ENCODE measurements around the gene CDHR1. TPM values are rescaled to one million over a fixed set of nuclear protein-coding genes. Genes with fewer than 3 reads are reported as not detected.

Gene CDHR1
- total RNA-seq, 1 experiment from 2014 or later = not detected

- no peak overlapping the region for H3K27ac ChIP-seq (ENCODE audit: low read length)
- no peaks in the 10 kb centered on the region for H3K36me3 ChIP-seq (ENCODE audit: insufficient read depth, low read length)
- H3K79me2 ChIP-seq (ENCODE audit: low read length) = no peaks in the 10 kb centered on the region
- no peak overlapping the region for H2AFZ ChIP-seq (ENCODE audit: low read length)
- no peaks in the 10 kb centered on the region for H3K4me1 ChIP-seq (ENCODE audit: low read length)
- no peak overlapping the region for H3K4me2 ChIP-seq (ENCODE audit: low read depth, low read length, poor library complexity, severe bottlenecking)
- DNase-seq = no peak
- H3K9me3 ChIP-seq (ENCODE audit: low read length) = no peaks in the 10 kb centered on the region
- H3K27me3 ChIP-seq (ENCODE audit: low read length) = no peaks in the 10 kb centered on the region
- no peak overlapping the region for H3K9ac ChIP-seq (ENCODE audit: low read length)
- H4K20me1 ChIP-seq (ENCODE audit: insufficient read depth, low read depth, low read length) = no peaks in the 10 kb centered on the region
- H3K4me3 ChIP-seq (ENCODE audit: low read length) = no peak overlapping the region
- no peaks in the 10 kb centered on the region for H3K9me2 ChIP-seq (replicated peaks; ENCODE audit: insufficient read depth, low read length)
Measured at GRCh38 chr10:84217746-84218145, 23.4 kb downstream of the CDHR1 start.

- Histone ChIP-seq H3K27ac (ENCODE audit: low read length) (no peak overlapping the region), H4K20me1 (ENCODE audit: insufficient read depth, low read depth, low read length) (no peaks in the 10 kb centered on the region), H3K4me3 (ENCODE audit: low read length) (no peak overlapping the region), H3K4me1 (ENCODE audit: low read length) (no peaks in the 10 kb centered on the region), H3K9me3 (ENCODE audit: low read length) (no peaks in the 10 kb centered on the region), H3K36me3 (ENCODE audit: insufficient read depth, low read length) (no peaks in the 10 kb centered on the region), H3K79me2 (ENCODE audit: low read length) (no peaks in the 10 kb centered on the region), H3K27me3 (ENCODE audit: low read length) (no peaks in the 10 kb centered on the region), H3K9me2 (replicated peaks; ENCODE audit: insufficient read depth, low read length) (no peaks in the 10 kb centered on the region), H3K4me2 (ENCODE audit: low read depth, low read length, poor library complexity, severe bottlenecking) (no peak overlapping the region), H2AFZ (ENCODE audit: low read length) (no peak overlapping the region), H3K9ac (ENCODE audit: low read length) (no peak overlapping the region)
- DNase-seq = no peak
Measured at GRCh38 chr10:84221916-84222315, 27.6 kb downstream of the CDHR1 start.

GRCh38 chr10:84224411-84225028 lies 30.2 kb downstream of the CDHR1 start:
- Histone ChIP-seq H3K9ac (ENCODE audit: low read length) (no peak overlapping the region), H3K79me2 (ENCODE audit: low read length) (no peaks in the 10 kb centered on the region), H3K4me3 (ENCODE audit: low read length) (no peak overlapping the region), H3K9me2 (replicated peaks; ENCODE audit: insufficient read depth, low read length) (no peaks in the 10 kb centered on the region), H4K20me1 (ENCODE audit: insufficient read depth, low read depth, low read length) (no peaks in the 10 kb centered on the region), H3K4me2 (ENCODE audit: low read depth, low read length, poor library complexity, severe bottlenecking) (no peak overlapping the region), H3K4me1 (ENCODE audit: low read length) (no peaks in the 10 kb centered on the region), H3K9me3 (ENCODE audit: low read length) (no peaks in the 10 kb centered on the region), H3K36me3 (ENCODE audit: insufficient read depth, low read length) (no peaks in the 10 kb centered on the region), H3K27ac (ENCODE audit: low read length) (no peak overlapping the region), H2AFZ (ENCODE audit: low read length) (no peak overlapping the region), H3K27me3 (ENCODE audit: low read length) (no peaks in the 10 kb centered on the region)
- peak; percentile 38 for DNase-seq

GRCh38 chr10:84225427-84226173 lies 31.3 kb downstream of the CDHR1 start, which contains the start of gene LRIT2:
Gene LRIT2 (minus strand): TSS chr10:84225544. CDS start chr10:84225520, 24 bp downstream.
- no peak within 1 kb of the TSS for H3K4me3 ChIP-seq (ENCODE audit: low read length)
- no peaks in the 10 kb centered on the region for H3K9me3 ChIP-seq (ENCODE audit: low read length)
- no peaks in the 10 kb centered on the region for H3K4me1 ChIP-seq (ENCODE audit: low read length)

GRCh38 chr10:84226616-84227015 lies 32.3 kb downstream of the CDHR1 start:
- no peak for DNase-seq
- no peak overlapping the region for H2AFZ ChIP-seq (ENCODE audit: low read length)
- no peak overlapping the region for H3K27ac ChIP-seq (ENCODE audit: low read length)
- H3K9me3 ChIP-seq (ENCODE audit: low read length) = no peaks in the 10 kb centered on the region
- no peaks in the 10 kb centered on the region for H3K27me3 ChIP-seq (ENCODE audit: low read length)
- H3K36me3 ChIP-seq (ENCODE audit: insufficient read depth, low read length) = no peaks in the 10 kb centered on the region
- no peaks in the 10 kb centered on the region for H3K4me1 ChIP-seq (ENCODE audit: low read length)
- H4K20me1 ChIP-seq (ENCODE audit: insufficient read depth, low read depth, low read length) = no peaks in the 10 kb centered on the region
- H3K79me2 ChIP-seq (ENCODE audit: low read length) = no peaks in the 10 kb centered on the region
- no peak overlapping the region for H3K9ac ChIP-seq (ENCODE audit: low read length)
- no peak overlapping the region for H3K4me3 ChIP-seq (ENCODE audit: low read length)
- no peak overlapping the region for H3K4me2 ChIP-seq (ENCODE audit: low read depth, low read length, poor library complexity, severe bottlenecking)
- no peaks in the 10 kb centered on the region for H3K9me2 ChIP-seq (replicated peaks; ENCODE audit: insufficient read depth, low read length)

More at GRCh38 chr10:84225427-84226173, 31.3 kb downstream of the CDHR1 start, which contains the start of gene LRIT2:
- no peak for DNase-seq
- Histone ChIP-seq H3K79me2 (ENCODE audit: low read length) (no peaks in the 10 kb centered on the region), H3K27ac (ENCODE audit: low read length) (no peak within 1 kb of the TSS), H3K4me2 (ENCODE audit: low read depth, low read length, poor library complexity, severe bottlenecking) (no peak within 1 kb of the TSS), H3K9ac (ENCODE audit: low read length) (no peak within 1 kb of the TSS), H3K27me3 (ENCODE audit: low read length) (no peaks in the 10 kb centered on the region), H4K20me1 (ENCODE audit: insufficient read depth, low read depth, low read length) (no peaks in the 10 kb centered on the region), H3K9me2 (replicated peaks; ENCODE audit: insufficient read depth, low read length) (no peaks in the 10 kb centered on the region), H2AFZ (ENCODE audit: low read length) (no peak within 1 kb of the TSS), H3K36me3 (ENCODE audit: insufficient read depth, low read length) (no peaks in the 10 kb centered on the region)

GRCh38 chr10:84227810-84228209 lies 33.5 kb downstream of the CDHR1 start:
- no peak overlapping the region for H3K4me2 ChIP-seq (ENCODE audit: low read depth, low read length, poor library complexity, severe bottlenecking)
- no peak overlapping the region for H2AFZ ChIP-seq (ENCODE audit: low read length)
- no peaks in the 10 kb centered on the region for H3K79me2 ChIP-seq (ENCODE audit: low read length)
- no peaks in the 10 kb centered on the region for H3K4me1 ChIP-seq (ENCODE audit: low read length)
- H3K4me3 ChIP-seq (ENCODE audit: low read length) = no peak overlapping the region
- H3K9ac ChIP-seq (ENCODE audit: low read length) = no peak overlapping the region
- H3K9me2 ChIP-seq (replicated peaks; ENCODE audit: insufficient read depth, low read length) = no peaks in the 10 kb centered on the region
- H3K27me3 ChIP-seq (ENCODE audit: low read length) = no peaks in the 10 kb centered on the region
- no peaks in the 10 kb centered on the region for H4K20me1 ChIP-seq (ENCODE audit: insufficient read depth, low read depth, low read length)
- no peak for DNase-seq
- no peaks in the 10 kb centered on the region for H3K9me3 ChIP-seq (ENCODE audit: low read length)
- no peak overlapping the region for H3K27ac ChIP-seq (ENCODE audit: low read length)
- no peaks in the 10 kb centered on the region for H3K36me3 ChIP-seq (ENCODE audit: insufficient read depth, low read length)

- no peaks in the 10 kb centered on the region for H3K79me2 ChIP-seq (ENCODE audit: low read length)
- H3K4me2 ChIP-seq (ENCODE audit: low read depth, low read length, poor library complexity, severe bottlenecking) = no peak overlapping the region
- no peak overlapping the region for H3K9ac ChIP-seq (ENCODE audit: low read length)
- no peaks in the 10 kb centered on the region for H3K4me1 ChIP-seq (ENCODE audit: low read length)
- no peak overlapping the region for H3K4me3 ChIP-seq (ENCODE audit: low read length)
- DNase-seq = no peak
- no peaks in the 10 kb centered on the region for H3K36me3 ChIP-seq (ENCODE audit: insufficient read depth, low read length)
- no peaks in the 10 kb centered on the region for H3K9me2 ChIP-seq (replicated peaks; ENCODE audit: insufficient read depth, low read length)
- H3K27me3 ChIP-seq (ENCODE audit: low read length) = no peaks in the 10 kb centered on the region
- H3K9me3 ChIP-seq (ENCODE audit: low read length) = no peaks in the 10 kb centered on the region
- H4K20me1 ChIP-seq (ENCODE audit: insufficient read depth, low read depth, low read length) = no peaks in the 10 kb centered on the region
- no peak overlapping the region for H3K27ac ChIP-seq (ENCODE audit: low read length)
- no peak overlapping the region for H2AFZ ChIP-seq (ENCODE audit: low read length)
Measured at GRCh38 chr10:84230359-84230758, 36.0 kb downstream of the CDHR1 start.

- Histone ChIP-seq H3K36me3 (ENCODE audit: insufficient read depth, low read length) (no peaks in the 10 kb centered on the region), H3K79me2 (ENCODE audit: low read length) (no peaks in the 10 kb centered on the region), H4K20me1 (ENCODE audit: insufficient read depth, low read depth, low read length) (no peaks in the 10 kb centered on the region), H3K4me1 (ENCODE audit: low read length) (no peaks in the 10 kb centered on the region), H3K27ac (ENCODE audit: low read length) (no peak overlapping the region), H3K27me3 (ENCODE audit: low read length) (no peaks in the 10 kb centered on the region), H2AFZ (ENCODE audit: low read length) (no peak overlapping the region), H3K4me2 (ENCODE audit: low read depth, low read length, poor library complexity, severe bottlenecking) (no peak overlapping the region), H3K4me3 (ENCODE audit: low read length) (no peak overlapping the region), H3K9me2 (replicated peaks; ENCODE audit: insufficient read depth, low read length) (no peaks in the 10 kb centered on the region), H3K9ac (ENCODE audit: low read length) (no peak overlapping the region), H3K9me3 (ENCODE audit: low read length) (no peaks in the 10 kb centered on the region)
- DNase-seq = no peak
Measured at GRCh38 chr10:84232376-84232775, 38.0 kb downstream of the CDHR1 start.

Measured in Karpas-422 (cell line).